Skeletal muscle tissue (tissue), 4 donors: Measurements from ENCODE around the gene OBSCN. TPM values are rescaled to one million over a fixed set of nuclear protein-coding genes. Genes with fewer than 3 reads are reported as not detected.

Experiments
- H3K27ac ChIP-seq: one replicate; pipeline ENCODE4 v1.7.0; 2013; ENCODE audit warnings: mild to moderate bottlenecking, low read depth, low read length, inconsistent platforms
- H3K27me3 ChIP-seq, 3 donors: one replicate each; pipeline ENCODE4 v1.7.0; 2013; ENCODE audit warnings: low read length in 3 of 3; ENCODE audit not compliant: control insufficient read depth in 3 of 3, insufficient read depth in 3 of 3
- H3K36me3 ChIP-seq, 3 donors: one replicate each; pipeline ENCODE4 v1.7.0; 2013; ENCODE audit warnings: low read length in 3 of 3; ENCODE audit not compliant: control insufficient read depth in 3 of 3, insufficient read depth in 3 of 3
- H3K4me1 ChIP-seq, 3 donors: one replicate each; pipeline ENCODE4 v1.7.0; 2013; ENCODE audit warnings: low read length in 3 of 3, mild to moderate bottlenecking in 3 of 3; ENCODE audit not compliant: control insufficient read depth in 3 of 3, insufficient read depth in 3 of 3
- H3K4me3 ChIP-seq, 3 donors: one replicate each; pipeline ENCODE4 v1.7.0; 2013; ENCODE audit warnings: low read length in 3 of 3
- H3K9ac ChIP-seq, 3 donors: one replicate each; pipeline ENCODE4 v1.7.0; 2013; ENCODE audit warnings: low read length in 3 of 3, mild to moderate bottlenecking in 3 of 3, moderate library complexity in 2 of 3, low read depth in 1 of 3
- H3K9me3 ChIP-seq, 3 donors: one replicate each; pipeline ENCODE4 v1.7.0; 2013; ENCODE audit warnings: low read length in 3 of 3; ENCODE audit not compliant: control insufficient read depth in 3 of 3
- total RNA-seq: library from RNA; depleted of rRNA; stranded (reverse); fragments of >200 nt; gene quantifications from one replicate; pipeline ENCODE4 v1.2.3, GENCODE V29; 2014
- donor health status: Osteomylitis.

OBSCN gene
- total RNA-seq, 1 donor from 2014 or later = 460 TPM

DNA sequence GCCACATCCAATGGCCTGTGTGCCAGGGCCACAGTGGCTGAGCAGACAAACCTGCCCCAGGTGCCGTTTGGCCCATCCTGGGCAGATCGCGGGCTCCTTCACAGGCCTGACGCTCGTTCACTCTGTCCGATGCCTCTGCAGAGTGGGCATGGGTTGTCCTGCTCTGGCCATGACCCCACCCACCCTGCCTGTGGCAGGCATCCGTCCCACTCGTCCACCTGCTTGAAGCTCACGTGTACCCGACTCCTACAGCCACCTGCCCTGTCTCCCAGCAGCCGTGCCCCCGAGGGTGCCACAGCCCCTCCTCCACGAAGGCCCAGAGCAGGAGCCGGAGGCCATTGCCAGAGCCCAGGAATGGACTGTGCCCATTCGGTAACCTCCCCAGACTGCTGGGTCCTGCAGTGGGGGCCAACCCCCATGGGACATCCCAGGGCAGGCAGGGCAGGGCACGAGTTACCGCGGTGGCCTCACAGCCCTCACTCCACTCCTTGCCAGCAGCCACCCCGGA, 156.9 kb downstream of the OBSCN start:
- Histone ChIP-seq H3K9ac (peak overlapping the region in 1 of 3 donors; percentile 45), H3K27ac (no peak overlapping the region), H3K4me1 (peaks cover 31 to 90% (median 86%) of the 10 kb centered on the region in 3 donors), H3K4me3 (no peak overlapping the region), H3K27me3 (peaks cover 0 to 2% (median 0%) of the 10 kb centered on the region in 3 donors), H3K36me3 (peaks cover 65 to 87% (median 73%) of the 10 kb centered on the region in 3 donors), H3K9me3 (no peaks in the 10 kb centered on the region)

DNA sequence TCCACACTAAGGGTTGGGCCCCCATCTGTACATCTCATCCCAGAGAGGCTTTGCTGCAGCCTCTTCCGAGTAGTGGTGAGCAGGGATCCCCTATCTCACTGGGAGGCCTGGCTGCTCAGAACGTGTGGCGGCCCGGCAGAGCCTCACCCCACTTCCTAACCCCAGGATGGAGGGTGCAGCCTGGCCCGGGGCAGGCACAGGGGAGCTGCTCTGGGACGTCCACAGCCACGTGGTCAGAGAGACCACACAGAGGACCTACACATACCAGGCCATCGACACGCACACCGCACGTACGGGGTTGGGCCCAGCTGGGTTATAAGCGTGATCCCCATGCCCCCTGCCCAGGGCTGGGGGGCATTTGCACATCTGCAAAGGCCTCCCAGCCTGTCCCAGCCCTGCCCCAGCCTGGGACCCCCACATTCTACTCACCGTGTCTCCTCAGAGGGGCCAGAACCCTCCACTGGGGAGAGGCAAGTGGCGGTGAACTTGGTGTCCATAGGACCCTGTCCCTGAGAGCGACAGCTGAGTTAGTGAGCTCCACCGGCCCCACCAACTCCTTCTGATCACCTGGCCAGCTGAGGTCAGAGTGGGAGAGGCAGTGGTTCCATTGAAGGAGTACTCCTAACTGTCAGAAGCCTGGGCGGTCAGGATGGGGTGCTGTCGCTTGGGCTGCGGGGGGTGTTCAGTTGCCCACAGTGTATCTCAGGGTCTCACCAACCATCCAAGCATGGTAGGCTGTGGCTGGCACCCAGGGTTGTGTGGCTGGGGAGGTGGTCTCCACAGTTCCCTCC, 157.6 kb downstream of the OBSCN start:
- Histone ChIP-seq H3K27me3 (peaks cover 0 to 2% (median 0%) of the 10 kb centered on the region in 3 donors), H3K36me3 (peaks cover 64 to 87% (median 74%) of the 10 kb centered on the region in 3 donors), H3K4me3 (no peak overlapping the region), H3K9me3 (no peaks in the 10 kb centered on the region), H3K4me1 (peaks cover 38 to 90% (median 86%) of the 10 kb centered on the region in 3 donors), H3K9ac (peak overlapping the region in 1 of 3 donors; percentile 54), H3K27ac (peak overlapping the region; percentile 36)

DNA sequence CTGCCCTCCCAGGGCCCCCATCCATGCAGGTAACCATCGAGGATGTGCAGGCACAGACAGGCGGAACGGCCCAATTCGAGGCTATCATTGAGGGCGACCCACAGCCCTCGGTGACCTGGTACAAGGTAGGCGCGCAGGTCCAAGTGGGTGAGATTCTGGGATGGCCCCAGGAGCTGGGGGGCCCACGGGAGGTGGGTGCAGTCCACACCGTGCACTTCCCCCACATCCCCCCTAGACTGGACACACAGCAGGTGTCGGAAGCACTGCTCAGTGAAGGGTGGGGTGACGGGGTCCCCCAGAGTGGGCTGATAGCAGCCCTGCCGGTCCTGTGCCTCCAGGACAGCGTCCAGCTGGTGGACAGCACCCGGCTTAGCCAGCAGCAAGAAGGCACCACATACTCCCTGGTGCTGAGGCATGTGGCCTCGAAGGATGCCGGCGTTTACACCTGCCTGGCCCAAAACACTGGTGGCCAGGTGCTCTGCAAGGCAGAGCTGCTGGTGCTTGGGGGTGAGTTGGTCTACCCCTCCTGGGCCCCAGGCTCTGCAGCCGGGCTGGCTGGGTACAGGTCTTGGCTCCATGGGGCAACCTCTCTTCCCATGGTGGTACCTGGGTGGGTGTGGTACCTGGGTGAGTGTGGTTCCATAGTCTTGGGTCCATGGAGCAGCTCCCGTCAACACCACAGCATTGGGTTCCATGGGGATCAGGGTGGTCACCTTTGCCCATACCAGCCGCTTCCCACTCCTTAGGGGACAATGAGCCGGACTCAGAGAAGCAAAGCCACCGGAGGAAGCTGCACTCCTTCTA, 158.4 kb downstream of the OBSCN start:
- H3K9ac ChIP-seq = peak overlapping the region in 1 of 3 donors; percentile 54
- peaks cover 63 to 82% (median 73%) of the 10 kb centered on the region in 3 donors for H3K36me3 ChIP-seq
- H3K4me3 ChIP-seq = no peak overlapping the region
- H3K9me3 ChIP-seq = no peaks in the 10 kb centered on the region
- H3K4me1 ChIP-seq = peaks cover 43 to 90% (median 85%) of the 10 kb centered on the region in 3 donors
- H3K27me3 ChIP-seq = peaks cover 0 to 2% (median 0%) of the 10 kb centered on the region in 3 donors
- H3K27ac ChIP-seq = peak overlapping the region; percentile 7

DNA sequence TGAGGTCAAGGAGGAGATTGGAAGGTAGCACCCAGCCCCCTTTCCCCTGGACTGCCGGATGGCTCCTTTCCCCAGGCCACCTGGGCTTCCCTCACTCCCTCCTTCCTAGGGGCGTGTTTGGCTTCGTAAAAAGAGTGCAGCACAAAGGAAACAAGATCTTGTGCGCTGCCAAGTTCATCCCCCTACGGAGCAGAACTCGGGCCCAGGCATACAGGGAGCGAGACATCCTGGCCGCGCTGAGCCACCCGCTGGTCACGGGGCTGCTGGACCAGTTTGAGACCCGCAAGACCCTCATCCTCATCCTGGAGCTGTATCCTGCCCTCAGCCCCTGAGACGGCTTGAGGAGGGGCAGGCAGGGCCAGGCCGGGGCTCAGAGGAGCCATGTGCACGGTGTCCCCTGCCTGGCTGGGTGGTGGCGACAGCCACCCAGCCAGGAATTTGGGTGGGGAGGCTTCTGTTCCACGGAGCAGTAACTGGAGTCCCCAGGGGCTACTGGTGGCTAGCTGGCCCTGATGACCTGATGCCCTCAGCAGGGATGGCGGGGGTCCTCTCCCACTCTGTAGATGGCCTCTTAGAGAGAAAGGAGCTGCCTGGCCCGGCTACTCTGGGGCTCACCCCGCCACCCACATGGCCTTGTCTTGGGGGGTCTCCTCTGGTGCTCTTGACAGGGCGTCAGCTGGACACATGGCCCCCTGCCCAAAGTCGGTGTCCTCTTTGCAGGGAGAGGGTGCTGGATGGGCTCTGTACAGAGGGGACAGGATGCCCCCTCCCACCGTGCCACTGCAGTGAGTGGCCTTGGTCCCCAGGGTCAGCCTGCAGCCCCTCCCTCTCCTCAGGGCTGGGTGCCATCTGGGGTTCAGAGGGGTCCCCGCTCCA, 159.3 kb downstream of the OBSCN start:
- Histone ChIP-seq H3K9me3 (no peaks in the 10 kb centered on the region), H3K9ac (peak overlapping the region in 1 of 3 donors; percentile 54), H3K4me1 (peaks cover 44 to 93% (median 90%) of the 10 kb centered on the region in 3 donors), H3K27me3 (peaks cover 0 to 2% (median 0%) of the 10 kb centered on the region in 3 donors), H3K36me3 (peaks cover 64 to 82% (median 73%) of the 10 kb centered on the region in 3 donors), H3K27ac (peak overlapping the region; percentile 7), H3K4me3 (no peak overlapping the region)

DNA sequence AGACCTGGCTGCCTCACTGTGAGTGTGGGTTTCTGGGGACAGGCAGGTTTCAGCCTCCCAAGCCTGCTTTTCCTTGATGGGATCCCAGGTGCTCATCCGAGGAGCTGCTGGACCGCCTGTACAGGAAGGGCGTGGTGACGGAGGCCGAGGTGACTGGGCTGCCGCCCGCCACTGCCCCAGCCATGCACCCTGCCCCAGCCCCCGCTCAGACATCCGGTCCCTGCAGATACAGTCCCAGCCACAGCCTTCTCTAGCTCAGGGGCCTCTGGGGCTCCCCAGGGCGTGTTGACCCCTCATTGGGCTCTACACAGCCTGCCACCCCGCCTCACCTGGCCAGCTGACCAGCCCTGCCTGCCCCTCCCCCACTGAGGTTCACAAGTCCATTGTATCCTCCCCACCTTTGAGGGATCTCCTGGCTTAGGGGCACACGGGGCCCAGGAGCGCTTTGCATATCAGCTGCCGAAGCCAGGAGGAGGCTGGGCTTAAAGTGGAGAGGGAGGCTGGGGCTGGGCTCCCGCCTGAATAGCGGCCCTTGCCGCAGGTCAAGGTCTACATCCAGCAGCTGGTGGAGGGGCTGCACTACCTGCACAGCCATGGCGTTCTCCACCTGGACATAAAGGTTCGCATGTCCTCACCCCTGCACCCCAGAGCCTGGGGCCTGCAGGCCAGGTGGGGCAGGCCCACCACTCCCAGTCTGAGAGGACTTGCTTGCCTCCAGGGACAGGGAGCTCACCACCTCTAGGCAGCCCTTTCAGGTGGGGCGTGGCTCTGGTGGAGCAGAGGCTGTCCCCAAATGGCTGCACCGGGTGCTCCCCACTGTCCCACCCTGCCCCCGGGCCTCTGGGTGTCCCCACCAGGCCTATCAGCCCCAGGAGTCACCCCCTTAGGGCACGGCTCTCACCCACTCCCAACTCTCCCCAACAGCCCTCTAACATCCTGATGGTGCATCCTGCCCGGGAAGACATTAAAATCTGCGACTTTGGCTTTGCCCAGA, 160.3 kb downstream of the OBSCN start:
- Histone ChIP-seq H3K4me1 (peaks cover 46 to 98% (median 93%) of the 10 kb centered on the region in 3 donors), H3K27ac (peak overlapping the region; percentile 74), H3K27me3 (peaks cover 0 to 2% (median 0%) of the 10 kb centered on the region in 3 donors), H3K4me3 (peak overlapping the region in 1 of 3 donors; percentile 13), H3K9ac (peak overlapping the region in 1 of 3 donors; percentile 72), H3K9me3 (no peaks in the 10 kb centered on the region), H3K36me3 (peaks cover 63 to 84% (median 77%) of the 10 kb centered on the region in 3 donors)

DNA sequence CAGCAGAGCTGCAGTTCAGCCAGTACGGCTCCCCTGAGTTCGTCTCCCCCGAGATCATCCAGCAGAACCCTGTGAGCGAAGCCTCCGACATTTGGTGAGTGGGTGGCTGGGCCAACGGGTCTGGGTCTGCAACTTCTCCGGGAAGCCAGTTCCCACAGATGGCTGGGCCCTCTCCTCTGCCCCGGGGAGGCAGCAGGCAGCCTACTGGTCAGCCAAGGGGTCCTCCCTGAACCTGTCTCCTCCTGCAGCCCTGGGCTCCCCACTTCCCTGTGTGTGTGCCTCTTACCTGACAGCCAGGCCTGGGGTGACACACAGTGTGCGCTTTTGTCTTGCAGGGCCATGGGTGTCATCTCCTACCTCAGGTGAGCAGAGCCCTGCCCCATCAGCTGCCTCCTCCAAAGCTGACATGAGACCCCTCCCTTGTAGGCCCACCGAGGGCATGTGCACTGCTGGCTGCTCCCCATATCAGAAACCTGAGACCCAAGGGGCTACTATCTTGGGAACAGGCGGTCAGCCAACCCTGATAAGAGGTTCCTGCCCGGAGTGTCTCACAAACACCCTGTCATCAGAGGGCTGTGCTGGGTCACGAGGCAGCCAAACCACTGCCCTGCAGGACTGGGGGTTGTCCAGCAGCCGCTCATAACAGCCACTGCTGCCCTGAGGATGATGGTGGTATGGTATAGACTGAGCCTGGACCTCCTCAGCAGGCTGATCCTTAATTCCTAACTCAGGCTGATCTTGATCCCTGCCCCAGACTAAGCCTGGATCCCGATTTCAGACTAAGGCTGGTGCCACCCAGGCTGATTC, 161.2 kb downstream of the OBSCN start:
- H3K4me1 ChIP-seq = peaks cover 46 to 100% (median 98%) of the 10 kb centered on the region in 3 donors
- H3K9me3 ChIP-seq = no peaks in the 10 kb centered on the region
- peak overlapping the region; percentile 74 for H3K27ac ChIP-seq
- peak overlapping the region in 1 of 3 donors; percentile 29 for H3K4me3 ChIP-seq
- H3K9ac ChIP-seq = peak overlapping the region in 2 of 3 donors; percentile 57 to 72
- H3K36me3 ChIP-seq = peaks cover 66 to 89% (median 80%) of the 10 kb centered on the region in 3 donors
- H3K27me3 ChIP-seq = peaks cover 0 to 2% (median 0%) of the 10 kb centered on the region in 3 donors

DNA sequence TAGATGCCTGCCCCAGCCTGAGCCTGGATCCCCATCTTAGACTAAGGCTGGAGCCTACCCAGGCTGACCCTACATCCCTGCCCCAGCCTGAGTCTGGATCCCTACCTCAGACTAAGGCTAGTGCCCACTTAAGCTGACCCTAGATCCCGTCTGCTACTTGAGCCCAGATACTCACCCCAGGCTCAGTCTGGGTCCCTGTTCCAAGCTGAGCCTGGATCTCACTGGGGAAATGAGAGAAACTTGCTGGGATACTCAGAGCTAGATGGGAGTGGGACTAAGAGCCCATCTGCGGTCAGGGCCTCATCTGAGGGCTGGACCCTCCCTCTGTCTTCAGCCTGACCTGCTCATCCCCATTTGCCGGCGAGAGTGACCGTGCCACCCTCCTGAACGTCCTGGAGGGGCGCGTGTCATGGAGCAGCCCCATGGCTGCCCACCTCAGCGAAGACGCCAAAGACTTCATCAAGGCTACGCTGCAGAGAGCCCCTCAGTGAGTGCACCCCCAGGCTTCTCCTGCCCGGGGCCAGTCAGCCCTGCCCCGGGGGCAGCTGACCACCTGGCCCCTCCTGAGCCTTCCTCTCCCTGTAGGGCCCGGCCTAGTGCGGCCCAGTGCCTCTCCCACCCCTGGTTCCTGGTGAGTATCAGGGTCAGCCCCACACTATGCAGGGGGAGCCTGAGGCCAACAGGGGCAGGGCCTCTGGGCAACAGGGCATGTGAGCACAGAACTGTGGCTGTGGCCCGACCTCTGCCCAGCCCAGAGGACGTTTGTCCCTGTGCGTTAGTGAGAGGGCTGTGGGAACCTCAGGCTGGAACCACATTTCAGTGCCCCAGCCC, 162.0 kb downstream of the OBSCN start:
- peaks cover 0 to 2% (median 0%) of the 10 kb centered on the region in 3 donors for H3K27me3 ChIP-seq
- H3K27ac ChIP-seq = peak overlapping the region; percentile 74
- peak overlapping the region in 1 of 3 donors; percentile 29 for H3K4me3 ChIP-seq

More for the DNA sequence above, 162.0 kb downstream of the OBSCN start:
- Histone ChIP-seq H3K9me3 (no peaks in the 10 kb centered on the region), H3K36me3 (peaks cover 59 to 87% (median 79%) of the 10 kb centered on the region in 3 donors), H3K4me1 (peaks cover 48 to 100% (median 98%) of the 10 kb centered on the region in 3 donors), H3K9ac (peak overlapping the region; percentile 9 to 72 (median 57))
